T-helper 1 cell treated with Interleukin-12 subunit alpha and Interleukin-12 subunit beta and Interleukin-4 antibody, amounts not matched to agents 30 ng/mL and 1 ng/mL, for 36 hours (primary cell): ENCODE measurements around the gene MRPL16. TPM values are rescaled to one million over a fixed set of nuclear protein-coding genes. Genes with fewer than 3 reads are reported as not detected.

Experiments used
- intact Hi-C: fragments of 100-400 bp; cut with micrococcal nuclease; formaldehyde crosslinking; loops from one replicate; pipeline ENCODE4 v1.15.1; 2024
- total RNA-seq: library from RNA; stranded (reverse); gene quantifications from 2 replicates; pipeline ENCODE4 v1.2.3, GENCODE V29; 2022

The MRPL16 gene
- total RNA-seq, 1 donor from 2014 or later, result 68.2 TPM

DNA sequence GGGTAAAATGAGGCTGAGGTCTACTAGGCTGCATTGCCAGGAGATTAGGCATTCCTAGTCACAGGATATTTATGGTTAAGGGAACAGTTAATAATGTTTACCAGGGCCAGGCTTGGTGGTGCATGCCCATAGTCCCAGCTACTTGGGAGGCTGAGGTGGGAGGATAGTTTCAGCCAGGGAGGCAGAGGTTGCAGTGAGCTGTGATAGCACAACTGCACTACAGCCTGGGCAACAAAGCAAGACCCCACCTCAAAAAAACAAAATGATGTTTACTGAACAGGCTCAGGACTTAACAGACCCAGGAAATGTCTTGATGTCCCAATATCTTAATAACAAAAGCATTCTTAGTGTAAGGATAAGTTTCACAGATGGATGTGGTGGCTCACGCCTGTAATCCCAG lies 2.8 kb upstream of the MRPL16 start:
- intact Hi-C loops, result loop anchor here (5.0 kb wide), 3 partner anchors 641 to 1236 kb away; partner anchors contain the start of genes DTX4, FAM111A, LPXN and ZFP91

DNA sequence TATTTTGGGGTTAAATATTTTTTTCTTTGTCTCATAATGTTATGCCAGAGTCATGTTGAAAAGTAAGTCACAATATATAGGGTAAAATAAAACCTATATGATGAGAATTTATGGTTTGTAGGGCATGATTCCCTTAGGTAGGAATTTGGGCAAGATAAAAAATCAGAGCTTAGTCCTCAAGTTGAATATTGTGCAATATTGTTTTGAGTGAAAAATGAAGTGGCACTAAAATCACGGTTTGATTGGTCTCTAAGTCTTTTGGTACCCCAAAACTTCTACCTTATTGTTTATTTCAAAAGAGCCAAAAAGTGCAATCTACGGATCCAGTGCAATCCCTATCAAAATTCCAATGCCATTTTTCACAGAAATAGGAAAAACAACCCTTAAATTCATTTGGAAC lies 1.6 kb upstream of the MRPL16 start:
- intact Hi-C loops, result loop anchor here (5.0 kb wide), 3 partner anchors 640 to 1235 kb away; partner anchors contain the start of genes DTX4, FAM111A, LPXN and ZFP91

DNA sequence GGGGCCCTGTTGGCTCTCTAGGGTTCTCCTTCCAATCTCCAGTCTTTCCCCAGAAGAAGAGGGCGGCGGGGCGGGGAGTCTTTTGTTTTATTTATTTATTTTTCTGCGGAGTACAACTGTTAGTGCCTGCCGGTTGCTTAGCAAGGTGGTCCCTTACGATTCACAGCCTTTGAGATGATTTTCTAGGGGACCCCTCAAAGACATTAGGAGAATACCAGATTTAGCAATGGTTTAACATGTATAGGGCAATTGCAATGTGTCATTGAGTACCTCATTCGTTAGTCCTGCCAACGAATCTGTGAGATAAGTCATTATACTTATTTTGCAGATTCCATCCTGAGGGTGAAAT lies 307 bp upstream of the MRPL16 start:
- intact Hi-C loops, result loop anchor here (1.0 to 5.0 kb wide), 9 partner anchors 9 to 1234 kb away; partner anchors contain the start of genes DTX4, FAM111A, LPXN and PATL1

DNA sequence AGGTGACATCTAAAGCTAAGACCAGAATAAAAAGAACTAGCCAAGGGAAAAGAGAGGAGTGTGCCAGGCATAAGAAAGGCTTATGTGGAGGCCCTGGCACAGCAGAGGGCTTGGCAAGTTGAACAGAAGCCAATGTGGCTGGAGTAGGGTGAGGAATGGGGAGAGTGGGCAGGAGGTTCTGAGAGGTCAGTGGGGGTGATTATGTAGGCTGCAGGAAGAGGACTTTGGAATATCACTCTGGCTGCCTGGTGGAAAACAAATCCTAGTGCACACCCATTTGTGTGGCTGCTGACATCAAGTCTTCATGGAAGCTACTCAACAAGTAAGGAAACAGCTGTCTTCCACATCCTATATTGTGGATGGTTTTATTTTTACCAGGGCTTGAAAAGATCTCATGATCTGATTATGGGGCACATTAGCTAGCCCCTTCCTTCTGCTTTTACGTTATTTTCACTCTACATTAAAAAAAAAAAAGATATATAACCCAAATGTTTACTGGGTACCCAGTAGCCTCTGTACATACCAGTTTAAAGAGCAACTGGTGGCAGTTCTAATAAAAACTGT lies 3.4 kb downstream of the MRPL16 start:
- intact Hi-C loops, result no loop called here

DNA sequence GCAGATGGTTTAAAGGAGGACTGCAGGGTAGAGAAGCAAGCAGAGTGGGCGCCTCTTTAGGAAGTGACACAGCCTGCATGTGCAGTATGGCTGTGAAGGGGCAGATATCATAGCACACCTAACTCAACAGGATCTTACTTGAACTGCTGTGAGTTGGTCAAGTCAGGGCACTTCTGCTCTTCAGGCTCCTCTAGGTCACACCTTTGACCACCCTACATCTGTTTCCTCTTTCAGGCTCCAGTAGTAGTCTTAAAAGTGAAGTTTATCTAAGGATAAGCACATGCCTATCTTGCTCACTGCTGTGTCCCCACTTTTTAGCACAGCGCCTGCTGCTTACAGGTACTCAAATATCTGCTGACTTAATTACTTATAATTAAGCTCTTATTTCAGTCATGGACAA lies 6.5 kb downstream of the MRPL16 start:
- intact Hi-C loops, result no loop called here

DNA sequence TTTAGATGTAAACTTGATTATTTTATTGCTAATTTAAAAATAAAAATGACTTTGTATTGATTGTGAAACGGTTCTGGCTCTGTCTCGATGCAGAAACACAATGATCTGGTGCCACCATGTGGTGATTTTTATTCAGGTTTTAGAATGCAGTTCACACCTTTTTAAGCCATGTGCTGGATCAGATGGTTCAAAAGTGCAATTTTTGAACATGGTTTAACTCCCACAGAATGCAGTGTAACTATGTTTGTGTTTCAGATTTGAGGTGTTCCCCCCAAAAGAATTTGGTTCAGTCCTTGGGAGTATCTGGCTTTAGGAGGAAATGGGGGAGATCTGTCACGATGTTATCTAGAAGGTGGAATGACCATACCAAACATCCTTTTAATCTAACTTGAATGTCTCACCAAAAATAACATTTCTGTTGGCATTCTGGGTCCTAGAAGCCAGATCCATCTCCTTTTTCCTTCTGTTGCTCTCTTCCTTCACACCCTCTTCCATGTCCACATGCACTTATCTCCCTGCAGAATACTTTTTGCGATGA lies 7.9 kb downstream of the MRPL16 start:
- intact Hi-C loops, result loop anchor here (1.0 to 2.0 kb wide), 7 partner anchors 8 to 265 kb away; partner anchors contain the start of genes MRPL16 and PATL1

DNA sequence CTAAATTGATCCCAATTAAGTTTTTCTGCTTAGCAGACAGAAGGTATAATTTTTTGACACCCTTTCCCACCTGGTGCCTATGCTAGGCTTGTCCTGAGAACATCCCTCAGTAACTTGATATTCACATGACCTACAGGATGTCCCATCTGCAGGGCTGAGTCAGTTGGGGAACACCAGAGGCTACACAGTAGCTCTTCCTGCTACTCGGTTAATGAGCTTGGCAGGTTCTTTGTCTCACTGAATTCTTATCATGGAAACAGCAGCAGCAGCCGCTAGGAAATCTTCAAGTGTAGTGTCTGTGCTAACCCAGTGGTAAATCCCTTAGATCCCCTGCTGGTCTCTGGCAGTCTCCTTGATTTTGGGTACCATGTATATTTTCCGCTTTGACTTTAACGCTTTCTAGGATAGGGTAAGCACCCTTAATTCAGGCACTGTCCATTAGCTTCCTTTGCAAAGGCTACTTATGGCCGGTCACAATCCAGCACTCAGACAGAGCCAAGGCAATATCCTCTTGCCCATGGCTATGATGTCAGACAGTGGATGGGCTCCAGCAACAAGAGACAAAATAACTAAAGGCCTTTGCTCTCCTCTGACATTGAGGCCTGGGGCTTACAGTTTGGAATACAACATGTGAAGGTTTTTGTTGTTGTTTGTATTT lies 8.5 kb downstream of the MRPL16 start:
- intact Hi-C loops, result loop anchor here (1.0 to 2.0 kb wide), 7 partner anchors 8 to 265 kb away; partner anchors contain the start of genes MRPL16 and PATL1

DNA sequence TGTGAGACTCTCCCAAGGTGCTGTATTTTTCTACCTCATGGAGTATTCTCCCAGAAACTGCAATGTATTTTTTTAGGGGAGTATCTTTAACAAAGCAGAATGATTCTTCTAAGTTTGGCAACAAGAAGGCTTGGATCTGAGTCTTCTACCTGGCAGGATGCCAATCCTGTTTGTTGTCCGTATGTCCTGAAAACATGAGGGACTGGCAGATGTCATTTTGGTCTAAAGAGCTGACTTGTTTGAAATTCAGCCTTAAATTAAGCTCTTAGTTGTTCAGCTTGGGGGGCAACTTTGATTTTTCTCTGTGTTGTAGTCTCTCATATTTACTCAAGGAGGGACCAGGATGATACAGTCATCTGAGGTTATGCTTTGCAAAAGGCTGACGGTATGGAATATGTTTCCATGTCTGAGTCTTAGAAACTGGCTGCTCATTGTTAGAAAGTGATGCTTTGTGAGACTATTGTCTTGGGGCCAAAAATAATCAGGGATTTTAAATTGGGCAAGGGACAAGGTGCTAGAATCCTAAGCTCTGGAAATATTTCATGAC lies 9.3 kb downstream of the MRPL16 start:
- intact Hi-C loops, result no loop called here

DNA sequence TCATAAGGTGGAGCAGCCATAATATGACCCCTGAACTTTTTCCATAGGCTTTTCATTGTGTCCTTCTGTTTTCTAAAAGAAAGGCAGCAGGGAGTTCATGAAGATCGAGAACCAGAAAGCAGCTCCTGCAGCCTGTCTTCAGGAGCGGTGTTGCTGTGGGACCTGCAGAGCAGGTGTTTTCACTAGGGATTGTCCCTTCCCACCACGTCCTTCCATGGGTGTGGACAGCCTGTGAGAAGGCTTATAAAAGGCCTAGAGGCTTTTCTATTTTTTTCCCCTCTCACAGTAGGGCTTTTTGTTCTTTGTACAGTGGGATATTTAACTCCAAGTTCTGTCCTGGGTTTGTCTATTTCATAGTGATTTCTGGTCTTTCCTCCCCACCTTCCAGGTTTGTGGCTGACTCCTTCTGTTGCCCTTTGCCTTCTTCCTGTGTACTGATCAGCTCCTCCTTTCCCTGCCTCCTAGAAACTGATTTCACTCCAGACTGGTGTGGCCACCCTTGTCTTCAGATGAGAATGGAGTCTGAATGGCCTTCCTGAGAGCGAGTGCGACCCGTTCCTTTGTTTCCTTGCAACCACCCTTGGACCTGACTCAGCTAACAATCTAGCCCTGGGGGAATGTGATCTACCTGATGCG lies 10.1 kb downstream of the MRPL16 start:
- intact Hi-C loops, result no loop called here

DNA sequence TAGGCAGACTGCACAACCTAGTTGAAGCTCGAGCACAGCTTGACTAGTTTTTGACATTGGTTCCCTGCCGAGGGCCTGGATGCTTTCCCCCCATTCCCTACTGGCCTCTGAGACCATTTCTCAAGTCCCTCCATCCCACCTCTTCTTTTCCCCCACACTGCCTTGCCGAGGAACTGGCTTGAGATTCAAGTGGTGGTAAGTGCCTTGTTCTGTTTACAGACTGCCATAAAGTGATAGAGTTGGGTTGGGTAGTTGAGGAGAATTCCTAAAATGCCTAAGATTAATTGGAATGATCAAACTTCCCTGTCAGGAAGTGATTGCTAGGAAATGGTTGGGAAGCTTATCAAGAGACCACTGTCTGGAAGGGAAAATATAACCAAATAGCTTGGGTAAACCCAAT lies 16.2 kb downstream of the MRPL16 start:
- intact Hi-C loops, result no loop called here

DNA sequence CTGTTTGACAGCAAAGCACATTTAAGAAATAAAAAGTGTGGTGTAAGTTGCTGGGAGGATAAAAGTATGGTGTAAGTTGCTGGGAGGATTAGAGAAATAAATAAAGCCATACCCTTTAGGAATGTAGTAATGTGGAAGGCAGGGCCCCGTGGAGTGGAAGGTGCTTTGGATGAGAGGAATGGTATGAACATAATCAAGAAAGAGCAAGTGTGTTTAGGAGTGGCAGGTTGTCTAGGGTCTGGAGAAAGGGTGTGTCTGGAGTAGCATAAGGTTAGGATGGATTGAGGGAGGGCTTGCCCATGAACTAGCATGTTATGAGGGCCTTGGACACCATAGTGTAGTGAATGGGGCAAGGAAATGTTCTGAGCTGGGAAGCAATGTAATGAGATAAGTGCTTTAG lies 18.1 kb downstream of the MRPL16 start:
- intact Hi-C loops, result no loop called here

DNA sequence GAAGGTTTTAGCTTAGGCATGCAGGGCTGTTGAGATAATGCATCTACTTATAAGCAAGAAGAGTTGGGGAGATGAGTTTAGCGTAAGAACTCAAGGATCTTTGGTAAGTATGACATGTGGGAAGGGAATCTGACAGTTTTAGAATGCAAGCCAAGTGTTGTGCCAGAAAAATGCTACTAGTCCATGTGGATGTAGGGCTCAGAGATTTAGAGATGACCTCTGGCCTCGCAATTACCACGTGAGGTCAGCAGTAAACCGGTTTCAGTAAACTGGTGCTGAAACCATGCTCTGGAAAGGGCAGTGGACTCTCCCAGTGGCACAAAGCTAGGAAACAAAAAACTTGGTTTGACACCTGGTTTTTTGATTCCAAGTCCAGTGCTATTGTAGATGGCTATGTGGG lies 18.9 kb downstream of the MRPL16 start:
- intact Hi-C loops, result no loop called here

DNA sequence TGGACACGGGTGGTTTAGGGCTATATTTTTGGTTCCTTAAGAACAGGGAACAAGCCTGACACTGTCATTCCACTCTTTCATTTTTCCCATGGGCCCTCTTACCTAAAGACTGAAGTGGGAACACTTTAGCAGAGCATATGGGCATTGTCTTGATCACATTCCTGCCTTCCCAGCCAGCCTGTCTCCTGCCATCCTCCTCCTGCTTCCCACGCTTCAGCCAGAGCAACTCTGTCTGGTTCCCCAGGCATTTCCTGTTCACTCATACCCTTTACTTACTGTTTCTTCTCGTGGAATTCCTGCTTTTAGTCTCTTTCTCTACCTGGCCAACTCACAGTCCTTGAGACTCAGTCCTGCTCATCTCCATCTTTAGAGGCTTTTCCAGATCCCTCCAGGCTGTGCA lies 22.8 kb downstream of the MRPL16 start:
- intact Hi-C loops, result loop anchor here (2.0 kb wide), 1 partner anchor 15 kb away; no protein-coding TSS in a partner anchor

DNA sequence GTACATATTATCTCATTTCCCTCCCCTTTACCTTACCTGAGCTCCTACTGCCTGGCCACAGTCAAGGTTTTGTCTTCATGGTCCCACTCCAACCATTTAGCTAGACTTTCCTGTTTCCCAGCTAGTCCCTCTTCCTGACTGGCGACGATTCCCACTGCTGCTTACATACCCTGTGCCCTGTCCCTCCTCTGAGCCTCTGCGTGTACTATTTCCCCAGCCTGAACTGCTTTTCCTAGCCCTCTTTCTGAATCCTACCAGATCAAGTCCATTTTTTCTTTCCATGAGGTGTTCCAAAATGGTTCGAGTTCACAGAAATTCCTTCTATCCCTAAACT lies 23.4 kb downstream of the MRPL16 start:
- intact Hi-C loops, result no loop called here

DNA sequence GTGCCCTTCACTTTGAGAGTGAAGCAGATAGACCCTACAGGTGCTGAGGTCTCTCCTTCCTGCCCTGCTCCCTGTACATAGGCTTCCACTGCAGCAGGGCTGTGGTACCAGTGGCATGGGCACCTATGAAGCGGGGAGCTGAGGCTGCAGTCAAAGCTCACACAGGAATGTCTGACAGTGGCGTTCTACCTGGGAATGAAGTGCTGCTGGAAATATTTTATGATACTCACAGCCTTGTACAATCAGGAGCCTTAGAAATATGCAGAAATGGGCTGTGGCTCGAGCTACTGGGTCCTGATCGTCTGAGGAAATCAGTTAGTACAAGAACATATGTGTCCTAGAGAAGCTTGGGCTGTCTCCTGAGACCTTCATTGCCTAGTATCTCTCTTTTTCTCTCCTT lies 24.8 kb downstream of the MRPL16 start:
- intact Hi-C loops, result loop anchor here (2.0 kb wide), 1 partner anchor 17 kb away; no protein-coding TSS in a partner anchor

DNA sequence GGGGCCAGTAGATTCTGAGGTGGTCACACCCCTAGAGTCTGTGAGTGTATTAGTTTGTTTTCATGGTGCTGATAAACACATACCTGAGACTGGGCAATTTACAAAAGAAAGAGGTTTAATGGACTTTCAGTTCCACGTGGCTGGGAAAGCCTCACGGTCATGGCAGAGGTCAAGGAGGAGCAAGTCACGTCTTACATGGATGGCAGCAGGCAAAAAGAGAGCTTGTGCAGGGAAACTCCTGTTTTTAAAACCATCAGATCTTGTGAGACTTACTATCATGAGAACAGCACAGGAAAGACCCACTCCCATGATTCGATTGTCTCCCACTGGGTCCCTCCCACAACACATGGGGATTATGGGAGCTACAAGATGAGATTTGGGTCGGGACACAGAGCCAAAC lies 26.1 kb downstream of the MRPL16 start:
- intact Hi-C loops, result loop anchor here (2.0 kb wide), 1 partner anchor 18 kb away; no protein-coding TSS in a partner anchor

DNA sequence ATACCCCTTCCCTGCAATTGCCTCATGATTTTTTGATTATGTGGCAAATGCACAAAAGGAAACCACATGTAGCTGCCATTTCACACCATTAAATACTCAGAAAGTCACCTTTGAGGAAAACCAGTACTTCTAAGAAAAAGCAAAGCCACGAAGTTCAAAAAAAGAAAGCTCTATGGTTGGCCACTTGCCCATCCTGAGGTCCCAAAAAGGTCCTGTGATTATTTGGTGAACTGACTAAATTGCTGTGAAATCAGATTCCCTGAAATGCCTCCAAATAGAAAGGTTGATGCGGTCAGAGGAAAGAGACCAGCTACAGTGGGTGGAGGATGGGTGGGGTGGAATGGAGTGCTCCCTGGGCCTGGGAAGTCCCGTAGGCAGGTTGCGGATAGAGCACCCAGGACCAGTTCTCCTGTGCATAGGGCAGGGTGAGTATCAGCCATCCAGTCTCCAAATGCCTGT lies 26.9 kb downstream of the MRPL16 start:
- intact Hi-C loops, result loop anchor here (1.0 to 2.0 kb wide), 4 partner anchors 11 to 29 kb away; no protein-coding TSS in a partner anchor

DNA sequence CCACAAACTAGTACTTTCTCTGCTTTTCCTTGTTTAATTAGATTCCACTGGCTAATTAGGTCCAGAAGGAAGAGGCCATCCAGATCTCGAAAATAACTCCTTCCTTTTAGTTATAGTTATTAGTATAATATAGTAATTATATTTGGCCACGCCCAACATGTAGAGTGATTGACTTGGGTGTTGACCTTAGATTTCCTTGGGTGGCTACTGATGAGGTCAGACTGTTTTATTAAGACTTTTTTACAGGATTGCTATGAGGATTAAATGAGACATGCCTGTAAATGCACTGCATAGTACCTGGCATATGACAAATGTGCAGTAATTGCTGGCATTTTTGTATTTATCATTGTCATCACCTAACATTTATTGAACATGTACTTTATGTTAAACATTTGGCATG lies 28.5 kb downstream of the MRPL16 start:
- intact Hi-C loops, result no loop called here

DNA sequence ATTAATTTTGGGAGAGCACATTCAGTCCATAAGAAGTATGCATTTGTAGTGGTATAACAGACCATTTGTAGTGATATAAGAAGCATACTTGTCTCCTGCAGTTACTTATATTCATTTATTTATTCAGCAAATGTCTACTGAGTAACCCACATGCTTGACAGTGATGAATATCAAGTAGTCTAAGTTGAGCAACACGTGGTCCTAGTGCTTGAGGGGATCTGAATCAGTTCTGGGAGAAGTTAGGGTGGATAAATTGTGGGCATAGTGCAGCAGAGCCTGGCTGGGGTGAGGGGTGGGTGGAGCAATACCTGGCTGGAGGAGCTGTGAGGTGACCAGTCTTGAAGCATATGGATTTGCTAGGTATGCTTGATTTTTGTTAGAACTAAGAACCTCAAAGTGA lies 31.1 kb downstream of the MRPL16 start:
- intact Hi-C loops, result no loop called here

DNA sequence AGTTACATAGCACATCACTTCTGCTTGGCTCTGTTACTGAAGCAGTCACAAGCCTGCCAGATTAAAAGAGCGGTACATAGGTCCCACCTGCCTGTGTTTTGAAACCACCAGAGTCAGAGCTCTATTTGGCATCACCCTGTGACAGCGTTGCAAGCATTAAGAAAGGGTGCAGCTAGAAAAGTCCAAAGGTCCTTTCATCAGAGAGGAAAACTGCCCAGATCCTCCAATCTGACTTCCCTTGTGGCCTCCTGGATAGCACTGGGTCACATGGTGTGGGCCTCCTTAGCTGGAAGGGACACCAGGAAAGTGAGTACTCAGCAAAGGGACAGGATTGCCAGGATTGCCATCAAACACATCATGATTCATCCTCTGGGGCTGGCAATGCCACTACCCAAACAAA lies 32.5 kb downstream of the MRPL16 start:
- intact Hi-C loops, result no loop called here

DNA sequence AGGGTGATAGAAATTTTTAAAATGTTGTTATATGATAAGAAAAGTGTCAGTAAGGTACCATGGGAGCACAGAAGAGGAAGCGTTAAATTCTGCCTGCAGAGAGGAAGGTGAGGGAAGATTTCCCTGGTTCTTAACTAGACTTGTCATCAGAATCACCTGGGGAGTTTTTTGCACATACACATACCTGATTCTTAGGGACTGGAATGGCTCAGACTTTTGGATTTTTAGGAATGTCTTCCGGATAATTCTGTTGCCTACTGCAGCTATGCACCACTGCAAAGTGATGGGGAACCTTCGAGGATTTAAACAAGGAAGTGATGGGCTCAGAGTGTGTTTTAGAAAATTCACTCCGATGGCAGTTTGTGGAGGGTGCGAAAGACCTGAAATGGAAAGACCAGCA lies 33.5 kb downstream of the MRPL16 start:
- intact Hi-C loops, result no loop called here
